GM21447 (cell line): ENCODE measurements around the gene ARHGAP28.

Experiments
- ATAC-seq: cut with Tn5 transposase; IDR thresholded peaks from one replicate; pipeline ENCODE4 v1.9.1; 2021; ENCODE audit not compliant: unreplicated experiment

The ARHGAP28 gene

GRCh38 chr18:6866552-6867085 is 137.1 kb downstream of the ARHGAP28 start:
- ATAC-seq, result no peak

- no peak for ATAC-seq
Observed at GRCh38 chr18:6868033-6868432, 138.5 kb downstream of the ARHGAP28 start.

- no peak for ATAC-seq
Observed at GRCh38 chr18:6871566-6871965, 142.1 kb downstream of the ARHGAP28 start.

- no peak for ATAC-seq
Observed at GRCh38 chr18:6873040-6873751, 143.7 kb downstream of the ARHGAP28 start.

- ATAC-seq, result no peak
Observed at GRCh38 chr18:6874315-6874714, 144.8 kb downstream of the ARHGAP28 start.

- no peak for ATAC-seq
Observed at GRCh38 chr18:6875749-6876148, 146.2 kb downstream of the ARHGAP28 start.

GRCh38 chr18:6876641-6877041 is 147.1 kb downstream of the ARHGAP28 start:
- no peak for ATAC-seq

- ATAC-seq, result no peak
Observed at GRCh38 chr18:6877288-6877687, 147.8 kb downstream of the ARHGAP28 start.

- ATAC-seq, result no peak
Observed at GRCh38 chr18:6878556-6879297, 149.2 kb downstream of the ARHGAP28 start.

- no peak for ATAC-seq
Observed at GRCh38 chr18:6879508-6880195, 150.1 kb downstream of the ARHGAP28 start.

GRCh38 chr18:6881034-6881820 is 151.7 kb downstream of the ARHGAP28 start:
- no peak for ATAC-seq

- no peak for ATAC-seq
Observed at GRCh38 chr18:6882401-6882800, 152.9 kb downstream of the ARHGAP28 start.

- ATAC-seq, result no peak
Observed at GRCh38 chr18:6885006-6885481, 155.5 kb downstream of the ARHGAP28 start.

- no peak for ATAC-seq
Observed at GRCh38 chr18:6885992-6886796, 156.7 kb downstream of the ARHGAP28 start.

- no peak for ATAC-seq
Observed at GRCh38 chr18:6886797-6887330, 157.3 kb downstream of the ARHGAP28 start.

- ATAC-seq, result no peak
Observed at GRCh38 chr18:6891788-6892187, 162.3 kb downstream of the ARHGAP28 start.

GRCh38 chr18:6901286-6901926 is 171.9 kb downstream of the ARHGAP28 start:
- ATAC-seq, result no peak

- ATAC-seq, result no peak
Observed at GRCh38 chr18:6917072-6917471, 187.6 kb downstream of the ARHGAP28 start.
